ENCODE results near the gene CPA5.
"Not testable (repeated sequence)": the region's sequence is repeated elsewhere in the genome, so short reads cannot be mapped to it uniquely, and the experiment has no call there.

Gene CPA5

DNA sequence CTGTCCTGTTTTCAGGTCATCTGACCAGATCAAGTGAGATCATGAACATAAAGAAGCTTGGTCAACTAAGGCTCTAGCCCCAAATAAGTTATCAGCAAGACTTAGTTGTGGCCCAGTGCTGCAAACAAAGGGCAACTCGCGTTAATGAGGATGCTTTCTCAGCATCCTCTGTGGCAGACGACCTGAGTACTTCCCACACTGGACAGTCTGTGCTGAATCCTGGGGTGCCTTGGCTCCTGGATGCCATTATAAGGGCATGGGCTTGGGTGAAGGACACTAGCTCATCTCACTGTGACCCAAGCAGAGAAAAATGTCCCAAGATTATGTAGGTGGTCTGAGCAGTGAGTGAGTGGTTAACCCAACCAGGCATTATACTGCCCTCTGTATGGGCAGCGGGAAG is 13.9 kb downstream of the CPA5 start:
- no peak for DNase-seq (ENCODE audit: low read depth in 1 of 2, low spot score in 1 of 2)

GRCh38 chr7:130359276-130359857 is 14.8 kb downstream of the CPA5 start:
- DNase-seq (ENCODE audit: low read depth in 1 of 2, low spot score in 1 of 2), result no peak

GRCh38 chr7:130360518-130360917 is 15.9 kb downstream of the CPA5 start:
- no peak for DNase-seq (ENCODE audit: low read depth in 1 of 2, low spot score in 1 of 2)

GRCh38 chr7:130361681-130362080 is 17.1 kb downstream of the CPA5 start:
- DNase-seq (ENCODE audit: low read depth in 1 of 2, low spot score in 1 of 2), result no peak

DNA sequence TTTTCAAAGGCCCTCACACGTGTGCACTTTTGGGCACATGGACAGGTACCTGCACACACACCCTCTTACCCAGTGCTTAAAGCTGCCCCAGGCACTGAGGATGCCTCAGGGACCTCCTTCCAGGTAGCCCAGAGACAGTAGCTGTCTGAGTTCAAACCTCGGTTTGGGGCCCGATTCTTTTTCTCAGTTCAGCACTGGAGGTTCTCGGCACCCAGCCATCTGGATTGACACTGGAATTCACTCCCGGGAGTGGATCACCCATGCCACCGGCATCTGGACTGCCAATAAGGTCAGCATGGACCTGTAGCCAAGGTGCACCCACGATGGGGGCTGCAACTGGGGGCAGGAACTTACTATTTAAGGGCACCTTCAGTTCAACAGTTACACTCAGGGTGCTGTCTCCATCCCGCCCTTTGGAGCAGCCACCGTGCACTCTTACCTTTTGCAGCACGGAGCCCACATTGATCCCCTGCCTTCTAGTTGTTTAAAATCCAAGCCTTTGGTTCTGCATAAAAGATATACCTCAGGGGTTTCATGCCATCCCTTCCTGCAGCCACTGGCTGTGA is 17.7 kb downstream of the CPA5 start:
- no peak for DNase-seq (ENCODE audit: low read depth in 1 of 2, low spot score in 1 of 2)

- DNase-seq (ENCODE audit: low read depth in 1 of 2, low spot score in 1 of 2), result peak in 1 of 2 donors; percentile 25
These were observed 18.6 kb downstream of the CPA5 start for GRCh38 chr7:130363026-130363847.

DNA sequence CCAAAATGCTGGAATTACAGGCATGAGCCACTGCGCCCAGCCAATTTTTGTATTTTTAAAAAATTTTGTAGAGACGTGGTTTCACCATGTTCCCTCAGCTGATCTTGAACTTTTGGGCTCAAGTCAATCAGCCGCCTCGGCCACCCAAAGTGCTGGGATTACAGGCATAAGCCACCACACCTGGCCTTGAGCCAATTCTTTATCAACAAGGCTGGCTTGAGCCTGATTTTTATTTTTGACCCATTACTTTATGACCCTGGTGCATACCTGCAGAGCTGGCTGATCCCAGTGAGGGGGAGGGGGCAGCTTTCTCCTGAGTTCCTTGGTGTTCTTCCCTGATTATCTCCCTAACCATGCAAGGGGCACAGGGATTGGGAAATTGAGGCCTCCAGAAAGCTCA is 19.8 kb downstream of the CPA5 start:
- DNase-seq (ENCODE audit: low read depth in 1 of 2, low spot score in 1 of 2), result no peak

- DNase-seq (ENCODE audit: low read depth in 1 of 2, low spot score in 1 of 2), result no peak
These were observed 20.5 kb downstream of the CPA5 start for GRCh38 chr7:130365088-130365487.

DNA sequence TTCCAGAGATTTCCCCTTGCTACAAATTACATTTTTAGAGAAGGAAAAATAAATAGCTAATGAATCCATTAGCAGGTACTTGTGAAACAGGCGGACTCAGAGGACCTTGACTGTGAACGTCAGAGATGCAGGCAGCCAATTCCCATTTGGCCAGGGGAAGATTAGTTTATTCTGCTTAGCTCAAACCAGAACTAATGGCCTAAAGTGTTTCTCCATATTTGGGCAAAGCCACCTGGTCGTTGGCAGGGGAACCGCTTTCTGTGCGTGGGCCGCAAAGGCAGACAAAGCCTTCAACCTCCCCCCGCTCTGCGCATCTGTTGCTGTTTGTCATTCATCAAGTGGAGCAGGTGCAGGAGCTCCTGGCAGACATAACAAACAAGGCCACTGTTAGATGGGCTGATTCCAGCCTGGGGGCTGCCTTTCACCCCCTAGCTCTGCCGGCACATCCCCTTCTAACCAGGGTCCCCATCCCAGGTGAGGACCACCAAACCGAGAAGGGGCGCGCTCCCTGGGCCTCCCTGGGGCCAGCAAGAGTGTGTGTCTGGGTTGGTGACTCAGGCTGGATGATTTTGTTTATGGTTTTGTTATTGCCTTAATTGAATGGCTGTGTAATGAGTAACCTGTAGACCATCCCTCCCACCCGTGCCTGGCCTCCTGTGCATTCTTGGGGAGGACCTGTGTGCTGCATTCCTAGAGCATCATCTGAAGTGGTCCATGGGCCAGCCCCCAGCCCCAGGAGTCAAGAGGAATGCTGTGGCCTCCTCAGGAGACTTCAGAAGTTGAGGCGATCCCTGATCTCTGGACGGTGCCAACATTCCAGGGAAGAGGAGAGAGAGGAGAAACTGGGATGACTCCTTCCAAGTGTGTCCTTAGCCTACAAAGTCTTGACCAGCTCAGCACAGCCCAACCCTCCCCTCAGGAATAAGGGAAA is 21.2 kb downstream of the CPA5 start:
- DNase-seq (ENCODE audit: low read depth in 1 of 2, low spot score in 1 of 2), result no peak

DNA sequence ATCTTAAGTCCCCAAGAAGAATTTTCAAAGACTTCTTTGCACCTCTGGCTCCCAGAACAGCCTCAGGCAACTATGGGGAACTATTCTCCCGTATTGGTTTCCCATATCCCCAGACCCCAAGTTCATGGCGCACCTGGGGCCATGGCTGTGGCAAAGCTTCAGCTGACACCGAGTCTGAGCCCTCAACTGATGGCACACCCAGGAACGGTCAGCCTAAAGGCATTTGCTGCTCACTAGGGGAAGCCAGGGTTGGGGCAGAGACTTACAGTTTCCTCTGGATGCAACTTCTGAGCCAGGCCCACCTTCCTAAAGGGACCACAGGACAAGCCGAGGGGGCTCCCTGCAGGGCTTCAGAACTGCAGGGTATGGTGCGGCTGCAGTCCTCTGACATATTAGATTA is 21.9 kb downstream of the CPA5 start:
- no peak for DNase-seq (ENCODE audit: low read depth in 1 of 2, low spot score in 1 of 2)

DNA sequence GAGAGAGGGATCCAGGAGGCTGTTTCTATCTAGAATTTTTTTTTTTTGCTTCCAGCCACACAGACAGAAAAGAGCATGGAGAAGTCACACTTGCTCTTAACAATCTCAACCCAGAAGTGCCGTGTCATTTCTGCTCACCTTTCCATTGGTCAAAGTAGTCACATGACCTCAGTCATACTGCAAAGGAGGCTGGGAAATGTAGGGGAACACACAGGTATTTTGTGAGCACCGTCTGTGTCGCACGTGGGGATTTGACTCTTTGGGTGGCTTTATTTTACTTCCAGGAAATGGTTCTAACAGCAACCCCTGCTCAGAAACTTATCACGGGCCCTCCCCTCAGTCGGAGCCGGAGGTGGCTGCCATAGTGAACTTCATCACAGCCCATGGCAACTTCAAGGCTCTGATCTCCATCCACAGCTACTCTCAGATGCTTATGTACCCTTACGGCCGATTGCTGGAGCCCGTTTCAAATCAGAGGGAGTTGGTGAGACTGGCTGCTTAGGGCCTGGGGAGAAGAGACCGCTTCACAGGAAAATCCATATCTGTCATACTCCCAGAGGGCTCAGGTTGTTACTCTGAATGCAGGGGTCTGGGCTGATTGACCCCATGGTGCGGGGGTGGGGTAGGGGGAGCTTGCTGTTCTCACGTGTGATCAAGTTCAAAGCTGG is 22.6 kb downstream of the CPA5 start:
- DNase-seq (ENCODE audit: low read depth in 1 of 2, low spot score in 1 of 2), result peak in 1 of 2 donors; percentile 8

- no peak for DNase-seq (ENCODE audit: low read depth in 1 of 2, low spot score in 1 of 2)
These were observed 23.5 kb downstream of the CPA5 start for GRCh38 chr7:130367836-130368746.

DNA sequence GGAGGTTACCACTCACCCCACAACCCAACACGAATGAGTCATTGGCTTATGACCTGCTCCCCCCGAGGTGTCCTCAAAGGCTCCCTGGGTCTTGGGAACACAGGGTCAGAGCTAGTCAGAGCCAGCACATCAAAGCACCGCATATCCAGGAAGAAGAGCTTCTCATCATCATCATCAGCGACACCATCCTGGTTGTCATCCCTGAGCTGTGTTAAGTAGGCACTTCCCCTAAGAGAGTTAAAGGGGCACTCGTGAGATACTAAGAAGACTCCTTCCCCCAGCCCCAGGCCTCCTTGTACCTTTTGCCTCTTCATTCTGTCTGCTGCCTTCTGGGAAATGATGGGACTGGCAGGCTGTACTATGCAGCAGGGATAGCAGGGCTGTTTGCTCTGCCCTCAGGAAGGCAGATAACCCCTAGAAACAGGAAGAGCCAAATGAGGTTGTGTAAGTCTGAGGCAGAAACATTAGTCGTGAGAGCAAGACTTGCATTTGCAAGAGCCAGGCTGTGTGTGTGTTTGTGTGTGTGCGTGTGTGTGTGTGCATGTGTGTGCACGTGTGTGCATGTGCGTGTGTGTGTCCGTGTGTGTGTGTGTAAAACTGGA is 24.6 kb downstream of the CPA5 start:
- no peak for DNase-seq (ENCODE audit: low read depth in 1 of 2, low spot score in 1 of 2)

DNA sequence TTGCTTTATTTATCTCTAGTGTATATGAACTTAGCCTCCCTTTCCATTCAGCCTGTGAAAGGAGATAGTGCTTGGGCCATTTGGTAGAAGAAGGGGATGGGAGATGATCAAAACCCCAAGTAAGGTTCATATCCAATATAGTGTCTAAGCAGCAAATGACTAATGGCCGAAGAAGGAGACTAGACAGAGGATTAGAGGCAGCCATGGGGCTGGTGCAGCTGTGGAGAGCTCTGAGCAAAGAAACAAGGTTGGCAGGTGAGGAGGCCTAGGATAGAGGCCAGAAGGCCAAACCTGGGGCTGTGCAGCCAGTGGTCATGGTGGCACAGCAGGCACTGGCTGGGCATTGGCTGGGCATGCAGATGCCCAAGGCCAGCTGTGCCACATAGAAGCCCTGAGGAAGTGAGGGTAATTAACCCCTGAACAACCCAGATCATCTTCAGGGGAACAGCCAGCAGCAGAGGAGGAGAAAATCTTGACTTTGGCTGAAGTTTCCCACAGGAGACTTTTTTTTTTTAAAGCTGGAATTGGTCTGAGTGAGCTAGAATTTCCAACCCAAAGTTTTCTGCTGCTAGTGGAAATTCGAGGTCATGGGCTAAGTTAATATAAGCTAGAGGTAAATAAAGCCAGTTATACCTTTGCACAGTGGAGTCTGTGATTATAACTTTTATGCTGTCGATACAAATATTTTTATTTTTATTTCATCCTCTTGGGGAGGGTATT is 25.4 kb downstream of the CPA5 start:
- DNase-seq (ENCODE audit: low read depth in 1 of 2, low spot score in 1 of 2), result no peak

DNA sequence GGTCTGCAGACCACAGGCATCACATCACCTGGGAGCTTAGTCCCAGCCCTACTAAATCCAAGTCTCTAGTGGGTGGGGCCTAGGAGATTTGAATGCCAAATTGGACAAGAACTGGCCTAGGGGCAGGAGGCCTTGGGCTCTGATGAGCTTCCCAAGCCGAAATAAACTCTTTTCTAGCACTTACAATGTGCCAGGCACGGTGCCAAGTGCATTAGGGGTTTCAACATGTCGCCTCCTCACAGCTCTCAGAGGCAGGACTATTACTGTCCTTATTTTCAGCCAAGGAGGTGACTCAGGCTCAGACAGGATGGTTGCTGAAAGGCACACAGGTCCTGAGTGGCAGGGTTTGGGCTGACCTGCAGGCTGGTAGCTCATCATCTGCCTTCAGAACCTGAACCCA is 26.4 kb downstream of the CPA5 start:
- DNase-seq (ENCODE audit: low read depth in 1 of 2, low spot score in 1 of 2), result no peak

- DNase-seq (ENCODE audit: low read depth in 1 of 2, low spot score in 1 of 2), result no peak
These were observed 28.0 kb downstream of the CPA5 start for GRCh38 chr7:130372402-130373165.

GRCh38 chr7:130374507-130374906 is 29.9 kb downstream of the CPA5 start:
- DNase-seq (ENCODE audit: low read depth in 1 of 2, low spot score in 1 of 2), result no peak

- not testable (repeated sequence) for DNase-seq (ENCODE audit: low read depth in 1 of 2, low spot score in 1 of 2)
These were observed 31.8 kb downstream of the CPA5 start for GRCh38 chr7:130376461-130376860.

Measured in activated CD4-positive, alpha-beta T cell treated with anti-CD3 and anti-CD28 coated beads, Interleukin-2, amount 50 U/mL, for 24 hours (primary cell).